ENCODE results near the gene CENPQ. TPM values are rescaled to one million over a fixed set of nuclear protein-coding genes. Genes with fewer than 3 reads are reported as not detected.
A peak's percentile ranks its signal among the peaks of the same experiment; 100 is the strongest.

CENPQ gene
- total and polyA plus RNA-seq, 2 of the 13 experiments (the other 11 are each of a cell fraction or from before 2014, with no cell fraction given), result 9.1 to 20.1 TPM

GRCh38 chr6:49509342-49509741 is 46.2 kb downstream of the CENPQ start:
- in situ Hi-C loops (cut with HindIII; ENCODE audit: extremely low pct_ligation_motif_present, low pct_unique_long_range_greater_than_20kb), result no loop called here
- Histone ChIP-seq H3K27ac (ENCODE audit: extremely low read length, insufficient read depth, low read length) (peak overlapping the region; percentile 41), H3K4me1 (ENCODE audit: insufficient read depth, low read length) (peaks cover 63% of the 10 kb centered on the region), H3K27me3 (ENCODE audit: control insufficient read depth in 1 of 2, insufficient read depth in 2 of 2, low read length in 2 of 2) (no peaks in the 10 kb centered on the region), H2AFZ (ENCODE audit: low read length) (peak overlapping the region; percentile 99), H3K4me2 (ENCODE audit: low read depth, low read length) (peak overlapping the region; percentile 12; the same call in 1 of the 2 replicates), H4K20me1 (ENCODE audit: insufficient read depth, low read length) (no peaks in the 10 kb centered on the region), H3K79me2 (ENCODE audit: insufficient read depth, low read length) (no peaks in the 10 kb centered on the region), H3K36me3 (replicated peaks in 1 of 2; ENCODE audit: control insufficient read depth in 1 of 2, insufficient read depth in 2 of 2, low read length in 2 of 2) (no peaks in the 10 kb centered on the region), H3K9ac (ENCODE audit: insufficient read depth, low read depth, low read length) (no peak overlapping the region), H3K4me3 (replicated peaks in 1 of 3; ENCODE audit: insufficient read depth in 1 of 3, low read depth in 2 of 3, low read length in 3 of 3) (no peak overlapping the region), H3K9me3 (ENCODE audit: low read length) (no peaks in the 10 kb centered on the region)
- WGBS (ENCODE audit: low lambda C conversion rate), result 65% methylated on average over 3 of the region's 3 CpGs
- ChIA-PET POLR2A (interaction anchor here (0.9 kb wide), 1 partner anchor 12 kb away, joined by 3 read pairs; no protein-coding TSS in a partner anchor), CTCF (ENCODE audit: low intra/inter-chr PET ratio, low total read pairs) (no interaction called here)
- DNase-seq (ENCODE audit: low spot score), result peak; percentile 42
- ATAC-seq, result peak; percentile 47; the same call in 2 of the 3 replicates
- intact Hi-C loops (cut with micrococcal nuclease; ENCODE audit: unreplicated experiment), result loop anchor here (1.0 kb wide), 1 partner anchor 46 kb away; the partner anchor contains the start of genes CENPQ and MMUT
- FAIRE-seq, result no peak
- BruUV-seq (replicated peaks), result no TSS peak
- TF ChIP-seq NCOR1 (IDR thresholded peaks at IDR 0.05; ENCODE audit: borderline replicate concordance, low read length) (no peak), USF2 (IDR thresholded peaks at IDR 0.05; ENCODE audit: low read depth, low read length) (no peak), USF2 (CRISPR knock-in tag; IDR thresholded peaks at IDR 0.05; ENCODE audit: borderline replicate concordance) (no peak), ARNTL (CRISPR knock-in tag; IDR thresholded peaks at IDR 0.05) (no peak), MAX (IDR thresholded peaks at IDR 0.05) (peak; percentile 26; the same call in 1 of the 2 replicates), SAFB2 (CRISPR knock-in tag; IDR thresholded peaks at IDR 0.05; ENCODE audit: borderline replicate concordance, low read depth) (no peak), ZNF607 (CRISPR knock-in tag; IDR thresholded peaks at IDR 0.05; ENCODE audit: borderline replicate concordance) (no peak), MEIS2 (CRISPR knock-in tag; IDR thresholded peaks at IDR 0.05) (no peak), ZGPAT (CRISPR knock-in tag; IDR thresholded peaks at IDR 0.05) (peak; percentile 60), ATF6 (CRISPR knock-in tag; conservative IDR thresholded peaks at IDR 0.05) (no peak), DBP (CRISPR knock-in tag; IDR thresholded peaks at IDR 0.05; ENCODE audit: not compliant biosample characterization) (no peak), RCOR2 (CRISPR knock-in tag; IDR thresholded peaks at IDR 0.05) (no peak), ZNF281 (CRISPR knock-in tag; IDR thresholded peaks at IDR 0.05; ENCODE audit: borderline replicate concordance) (no peak), BRD4 (CRISPR knock-in tag; IDR thresholded peaks at IDR 0.05) (no peak), ZNF101 (CRISPR knock-in tag; IDR thresholded peaks at IDR 0.05; ENCODE audit: borderline replicate concordance, low read depth) (no peak)
